Pancreas (tissue), 10 donors: Measurements from ENCODE around the gene MTG2. TPM values are rescaled to one million over a fixed set of nuclear protein-coding genes. Genes with fewer than 3 reads are reported as not detected.

Experiments used
- ATAC-seq, 4 donors: fragments of 200-7000 bp; cut with Tn5 transposase; one replicate each; pipeline versions ENCODE4 v1.8.0 to v1.9.1; 2020; ENCODE audit warnings: mild to moderate bottlenecking in 4 of 4, moderate library complexity in 4 of 4
- DNase-seq, 6 donors: peaks; one replicate each; pipeline ENCODE4 v3.0.0-alpha.2; 2020
- FAIRE-seq: peaks from 2 replicates; lab custom pipeline; 2012; peaks lifted over from hg19 to GRCh38; lab: Jason Lieb, UNC
- H3K27ac ChIP-seq, 4 donors: fragments of 200-600 bp; sonication (generic); 1 replicate in 3 of 4; 2 replicates in 1 of 4; pipeline versions ENCODE4 v1.5.0 to v1.8.0; 2020
- H3K27me3 ChIP-seq, 4 donors: fragments of 200-600 bp; one replicate each; pipeline ENCODE4 v1.8.0; 2021
- H3K36me3 ChIP-seq, 3 donors: fragments of 200-600 bp; sonication (generic) in 1 of 3; one replicate each; pipeline versions ENCODE4 v1.5.0 to v1.8.0; 2020 to 2021
- H3K4me1 ChIP-seq, 3 donors: fragments of 200-600 bp; one replicate each; pipeline ENCODE4 v1.8.0; 2021
- H3K4me3 ChIP-seq, 4 donors: fragments of 200-600 bp; sonication (generic) in 2 of 4; one replicate each; pipeline versions ENCODE4 v1.5.0 to v1.8.0; 2020 to 2021
- H3K9me3 ChIP-seq, 4 donors: fragments of 200-600 bp; one replicate each; pipeline ENCODE4 v1.8.0; 2021
- WGBS, 2 donors: extraction: QIAGEN DNeasy Blood & Tissue Kit; methylation state at CpG; one replicate each; pipeline ENCODE4 v1.1.7; 2013; 5-methylcytosine and 5-hydroxymethylcytosine counted together
- intact Hi-C, 3 donors: fragments of 100-400 bp; cut with DNase I; formaldehyde crosslinking; loops; one replicate each; pipeline versions ENCODE4 v1.11.1 to v1.14.2; 2022
- polyA plus RNA-seq, 2 donors: library from polyadenylated mRNA; stranded (reverse); fragments of 200-250 nt; gene quantifications; one replicate each; pipeline ENCODE4 v1.2.3, GENCODE V29; 2013
- total RNA-seq, 6 donors: library from RNA; stranded (reverse); fragmentation: NEBNext Ultra II Directional in 4 of 6; extraction: Animal tissue kit (Norgen Biotek cat#: 25700) in 4 of 6; gene quantifications; one replicate each; pipeline versions ENCODE4 v1.2.1 to v1.2.4, GENCODE V29; 2021 to 2023
- TF ChIP-seq, protein P1 (sequence below), 4 donors: fragments of 200-600 bp; sonication (generic) in 3 of 4; IDR thresholded peaks; one replicate each; pipeline versions ENCODE4 v1.5.0 to v1.8.0; 2021; ENCODE audit warnings: antibody characterized with exemption in 4 of 4
- donor health status: healthy with polysubstance abuse.
- donor health status: DM: no; HTN: no; CAD: no; lungs with moderate emphysema.
- donor health status: DM: no; HTN: no; CAD: no.
- donor health status: control.
- donor health status: control.
- donor health status: Bipolar disorder and iron deficiency.
- donor health status: DM: yes; HTN: yes; CAD: no.
- donor health status: DM: no; HTN: no; CAD: no.
- donor health status: DM: no; HTN: no; CAD: no.
- donor health status: DM: yes; HTN: yes; CAD: no.

The MTG2 gene
- total and polyA plus RNA-seq, 8 donors: 9.7 to 55.3 (median 14.2) TPM

- ATAC-seq: peak; percentile 9 to 17 (median 14)
These were observed 41.2 kb upstream of the MTG2 start for GRCh38 chr20:62141397-62142251.

GRCh38 chr20:62142252-62143080 lies 40.4 kb upstream of the MTG2 start:
- TF ChIP-seq, protein P1, sequence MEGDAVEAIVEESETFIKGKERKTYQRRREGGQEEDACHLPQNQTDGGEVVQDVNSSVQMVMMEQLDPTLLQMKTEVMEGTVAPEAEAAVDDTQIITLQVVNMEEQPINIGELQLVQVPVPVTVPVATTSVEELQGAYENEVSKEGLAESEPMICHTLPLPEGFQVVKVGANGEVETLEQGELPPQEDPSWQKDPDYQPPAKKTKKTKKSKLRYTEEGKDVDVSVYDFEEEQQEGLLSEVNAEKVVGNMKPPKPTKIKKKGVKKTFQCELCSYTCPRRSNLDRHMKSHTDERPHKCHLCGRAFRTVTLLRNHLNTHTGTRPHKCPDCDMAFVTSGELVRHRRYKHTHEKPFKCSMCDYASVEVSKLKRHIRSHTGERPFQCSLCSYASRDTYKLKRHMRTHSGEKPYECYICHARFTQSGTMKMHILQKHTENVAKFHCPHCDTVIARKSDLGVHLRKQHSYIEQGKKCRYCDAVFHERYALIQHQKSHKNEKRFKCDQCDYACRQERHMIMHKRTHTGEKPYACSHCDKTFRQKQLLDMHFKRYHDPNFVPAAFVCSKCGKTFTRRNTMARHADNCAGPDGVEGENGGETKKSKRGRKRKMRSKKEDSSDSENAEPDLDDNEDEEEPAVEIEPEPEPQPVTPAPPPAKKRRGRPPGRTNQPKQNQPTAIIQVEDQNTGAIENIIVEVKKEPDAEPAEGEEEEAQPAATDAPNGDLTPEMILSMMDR (IDR thresholded peaks at IDR 0.05): no peak
- no peaks in the 10 kb centered on the region for H3K27me3 ChIP-seq
- peak in 3 of 6 donors; percentile 40 to 80 (median 77) for DNase-seq
- H3K4me1 ChIP-seq: peaks cover 16 to 26% (median 21%) of the 10 kb centered on the region in 3 donors
- peak overlapping the region; percentile 76 to 99 (median 88) for H3K27ac ChIP-seq
- H3K9me3 ChIP-seq: no peaks in the 10 kb centered on the region
- peak overlapping the region; percentile 67 to 94 (median 88) for H3K4me3 ChIP-seq
- intact Hi-C loops: no loop called here
- WGBS, 2 donors: 0% methylated on average over 65 to 71 of the region's 71 CpGs
- peak in 3 of 4 donors; percentile 19 to 28 (median 24) for ATAC-seq
- peaks cover 10 to 30% (median 23%) of the 10 kb centered on the region in 3 donors for H3K36me3 ChIP-seq
- no peak for FAIRE-seq

More at GRCh38 chr20:62141397-62142251, 41.2 kb upstream of the MTG2 start:
- H3K4me1 ChIP-seq: peaks cover 16 to 26% (median 21%) of the 10 kb centered on the region in 3 donors
- no peaks in the 10 kb centered on the region for H3K9me3 ChIP-seq
- 14 to 19% methylated on average over 14 of the region's 14 CpGs for WGBS, 2 donors
- DNase-seq (peak in 3 of 6 donors; percentile 30 to 64 (median 58)), FAIRE-seq (no peak)
- intact Hi-C loops: no loop called here
- H3K4me3 ChIP-seq: peak overlapping the region in 3 of 4 donors; percentile 87 to 94 (median 88)
- peak overlapping the region in 3 of 4 donors; percentile 87 to 99 (median 88) for H3K27ac ChIP-seq
- TF ChIP-seq, protein P1 (IDR thresholded peaks at IDR 0.05): no peak
- no peaks in the 10 kb centered on the region for H3K27me3 ChIP-seq
- peaks cover 10 to 36% (median 28%) of the 10 kb centered on the region in 3 donors for H3K36me3 ChIP-seq

DNA sequence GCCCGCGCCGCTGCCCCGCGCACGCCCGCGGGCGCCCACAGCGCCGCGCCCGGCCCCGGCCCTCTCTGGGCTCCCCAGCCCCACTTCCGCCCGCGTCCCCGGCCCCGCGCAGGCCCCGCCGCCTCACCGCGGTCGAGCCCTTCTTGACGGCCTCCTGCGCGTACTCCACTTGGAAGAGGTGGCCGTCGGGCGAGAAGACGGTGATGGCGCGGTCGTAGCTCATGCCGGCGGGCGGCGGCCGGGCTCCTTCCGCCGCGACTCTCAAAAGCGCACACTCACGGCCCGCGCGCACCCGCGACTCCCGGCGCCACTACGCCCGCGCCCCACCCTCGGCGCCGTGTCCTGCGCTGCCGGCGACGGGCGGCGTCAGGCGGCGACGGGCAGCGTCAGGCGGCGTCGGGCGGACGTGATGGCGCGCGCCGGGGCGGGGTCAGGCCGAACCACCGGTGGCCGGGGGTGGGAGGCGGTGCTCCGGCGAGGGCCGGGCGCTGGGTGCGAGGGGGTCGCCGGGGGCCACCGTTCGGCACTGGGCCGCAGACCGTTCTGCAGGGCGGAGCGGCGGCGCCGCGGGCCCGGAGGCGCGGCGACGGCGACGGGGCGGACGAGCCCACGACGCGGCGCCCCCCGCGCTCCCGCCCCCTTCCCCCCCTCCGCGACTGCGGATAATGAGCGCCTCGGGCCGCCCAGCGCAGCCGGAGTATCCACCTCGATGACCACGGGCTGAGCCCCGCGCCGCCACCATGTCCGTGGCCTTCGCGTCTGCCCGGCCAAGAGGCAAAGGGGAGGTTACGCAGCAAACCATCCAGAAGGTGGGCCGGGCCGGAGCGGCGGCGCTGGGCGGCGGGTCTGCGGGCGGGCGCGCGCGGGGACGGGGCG lies 39.5 kb upstream of the MTG2 start, which contains the start of the genes PSMA7 and SS18L1:
PSMA7 (minus strand) TSS at position 314 of the 876 bp plus-strand sequence; CDS start at position 223, 91 bp downstream.
SS18L1 (plus strand) TSS at position 689 of the 876 bp plus-strand sequence; CDS start at position 741, 52 bp downstream.
- peak within 1 kb of the TSS; percentile 76 to 99 (median 88) for H3K27ac ChIP-seq
- peak; percentile 90 to 94 (median 92) for ATAC-seq

More for the DNA sequence above, 39.5 kb upstream of the MTG2 start, which contains the start of the genes PSMA7 and SS18L1:
- Histone ChIP-seq H3K9me3 (no peaks in the 10 kb centered on the region), H3K4me3 (peak within 1 kb of the TSS; percentile 77 to 94 (median 88)), H3K27me3 (no peaks in the 10 kb centered on the region), H3K4me1 (peaks cover 16 to 26% (median 21%) of the 10 kb centered on the region in 3 donors), H3K36me3 (peaks cover 10 to 22% (median 15%) of the 10 kb centered on the region in 3 donors)
- FAIRE-seq (no peak), DNase-seq (peak; percentile 80 to 95 (median 87))
- TF ChIP-seq, protein P1 (IDR thresholded peaks at IDR 0.05): no peak
- WGBS, 2 donors: 0 to 1% methylated on average over 99 to 148 of the region's 148 CpGs
- intact Hi-C loops: no loop called here
